Measurements from ENCODE around the gene ZNF627.

DNA sequence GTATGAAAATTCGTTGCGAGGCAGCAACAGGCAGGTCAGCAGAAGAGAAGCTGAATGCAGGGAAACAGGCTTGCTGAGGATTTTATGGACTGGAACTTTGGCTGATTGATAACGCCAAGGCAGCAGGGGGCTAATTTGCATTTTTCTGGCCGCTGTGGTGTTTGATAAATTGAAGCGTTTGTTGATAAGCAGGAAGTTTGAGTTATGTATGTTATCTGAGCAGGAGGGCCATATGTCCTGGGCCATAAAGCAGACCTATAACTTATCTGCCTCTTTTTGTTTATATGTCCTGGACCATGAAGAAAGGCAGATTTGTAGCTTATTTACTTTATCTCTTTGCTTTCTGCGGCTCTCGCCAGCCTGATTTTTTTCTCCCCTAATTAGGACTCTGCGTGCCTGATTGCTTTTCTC, 65.9 kb downstream of the ZNF627 start:
- TF ChIP-seq, protein P1, sequence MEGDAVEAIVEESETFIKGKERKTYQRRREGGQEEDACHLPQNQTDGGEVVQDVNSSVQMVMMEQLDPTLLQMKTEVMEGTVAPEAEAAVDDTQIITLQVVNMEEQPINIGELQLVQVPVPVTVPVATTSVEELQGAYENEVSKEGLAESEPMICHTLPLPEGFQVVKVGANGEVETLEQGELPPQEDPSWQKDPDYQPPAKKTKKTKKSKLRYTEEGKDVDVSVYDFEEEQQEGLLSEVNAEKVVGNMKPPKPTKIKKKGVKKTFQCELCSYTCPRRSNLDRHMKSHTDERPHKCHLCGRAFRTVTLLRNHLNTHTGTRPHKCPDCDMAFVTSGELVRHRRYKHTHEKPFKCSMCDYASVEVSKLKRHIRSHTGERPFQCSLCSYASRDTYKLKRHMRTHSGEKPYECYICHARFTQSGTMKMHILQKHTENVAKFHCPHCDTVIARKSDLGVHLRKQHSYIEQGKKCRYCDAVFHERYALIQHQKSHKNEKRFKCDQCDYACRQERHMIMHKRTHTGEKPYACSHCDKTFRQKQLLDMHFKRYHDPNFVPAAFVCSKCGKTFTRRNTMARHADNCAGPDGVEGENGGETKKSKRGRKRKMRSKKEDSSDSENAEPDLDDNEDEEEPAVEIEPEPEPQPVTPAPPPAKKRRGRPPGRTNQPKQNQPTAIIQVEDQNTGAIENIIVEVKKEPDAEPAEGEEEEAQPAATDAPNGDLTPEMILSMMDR (IDR thresholded peaks at IDR 0.05): no peak
- TF ChIP-seq POLR2A (IDR thresholded peaks at IDR 0.05): no peak
